ENCODE results near the gene CD247. TPM values are rescaled to one million over a fixed set of nuclear protein-coding genes. Genes with fewer than 3 reads are reported as not detected.
A peak's percentile ranks its signal among the peaks of the same experiment; 100 is the strongest.

Gene CD247
- total and polyA plus RNA-seq, 9 of the 15 experiments (the other 6 are each of a cell fraction or from before 2014, with no cell fraction given), result 0.08 to 0.42 (median 0.28) TPM; not detected in 5

DNA sequence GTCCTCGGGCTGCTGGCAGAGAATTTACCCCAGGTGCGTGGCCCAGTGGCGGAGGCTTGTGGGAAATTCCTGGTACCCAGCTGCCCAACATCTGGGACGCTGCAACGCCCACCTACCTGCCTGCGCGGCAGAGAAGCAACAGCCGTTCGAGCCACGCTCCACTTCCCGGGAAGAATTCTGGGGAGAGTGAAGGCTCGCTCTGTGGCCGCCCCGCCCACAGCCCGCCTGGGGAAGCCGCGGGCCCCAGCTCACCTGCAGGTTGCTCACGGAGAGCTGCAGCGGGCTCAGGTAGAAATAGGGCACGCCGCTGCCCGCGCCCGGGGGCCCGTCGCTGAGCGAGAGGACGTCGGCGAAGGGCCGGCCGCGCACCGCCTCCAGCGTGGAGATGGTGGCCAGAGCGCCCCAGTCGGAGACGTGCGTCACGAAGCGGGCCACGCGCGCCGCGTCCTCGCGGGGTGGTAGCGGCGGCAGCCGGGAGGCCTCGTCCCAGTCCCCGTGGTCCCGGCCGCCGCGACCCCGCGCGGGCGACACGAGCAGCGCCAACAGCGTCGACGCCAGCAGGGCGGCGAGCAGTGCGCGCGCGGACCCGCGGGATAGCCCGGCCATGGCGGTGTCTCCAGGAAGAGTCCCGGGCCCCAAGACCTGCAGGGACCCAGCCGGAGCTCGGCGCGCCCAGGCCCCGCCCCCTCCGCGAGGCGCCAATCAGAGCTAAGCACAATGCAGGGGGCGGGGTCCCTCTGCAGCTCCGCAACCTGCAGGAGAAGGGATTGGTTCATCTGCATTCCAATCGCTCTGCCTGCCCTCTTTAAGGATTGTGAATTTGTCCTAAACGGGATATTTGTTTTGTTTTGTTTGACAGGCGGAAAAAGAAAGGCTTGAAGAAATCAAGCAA is 35.1 kb upstream of the CD247 start, which contains the start of gene CREG1 (continued):
- TF ChIP-seq, protein P1, sequence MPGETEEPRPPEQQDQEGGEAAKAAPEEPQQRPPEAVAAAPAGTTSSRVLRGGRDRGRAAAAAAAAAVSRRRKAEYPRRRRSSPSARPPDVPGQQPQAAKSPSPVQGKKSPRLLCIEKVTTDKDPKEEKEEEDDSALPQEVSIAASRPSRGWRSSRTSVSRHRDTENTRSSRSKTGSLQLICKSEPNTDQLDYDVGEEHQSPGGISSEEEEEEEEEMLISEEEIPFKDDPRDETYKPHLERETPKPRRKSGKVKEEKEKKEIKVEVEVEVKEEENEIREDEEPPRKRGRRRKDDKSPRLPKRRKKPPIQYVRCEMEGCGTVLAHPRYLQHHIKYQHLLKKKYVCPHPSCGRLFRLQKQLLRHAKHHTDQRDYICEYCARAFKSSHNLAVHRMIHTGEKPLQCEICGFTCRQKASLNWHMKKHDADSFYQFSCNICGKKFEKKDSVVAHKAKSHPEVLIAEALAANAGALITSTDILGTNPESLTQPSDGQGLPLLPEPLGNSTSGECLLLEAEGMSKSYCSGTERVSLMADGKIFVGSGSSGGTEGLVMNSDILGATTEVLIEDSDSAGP (CRISPR knock-in tag; IDR thresholded peaks at IDR 0.05), result no peak
- TF ChIP-seq TCF3 (CRISPR knock-in tag; IDR thresholded peaks at IDR 0.05), result no peak
- TF ChIP-seq NFE2L1 (tag; IDR thresholded peaks at IDR 0.05; ENCODE audit: borderline replicate concordance, low read depth), result no peak
- no peak for TF ChIP-seq ZNF444 (CRISPR knock-in tag; IDR thresholded peaks at IDR 0.05)
- TF ChIP-seq, protein P2, sequence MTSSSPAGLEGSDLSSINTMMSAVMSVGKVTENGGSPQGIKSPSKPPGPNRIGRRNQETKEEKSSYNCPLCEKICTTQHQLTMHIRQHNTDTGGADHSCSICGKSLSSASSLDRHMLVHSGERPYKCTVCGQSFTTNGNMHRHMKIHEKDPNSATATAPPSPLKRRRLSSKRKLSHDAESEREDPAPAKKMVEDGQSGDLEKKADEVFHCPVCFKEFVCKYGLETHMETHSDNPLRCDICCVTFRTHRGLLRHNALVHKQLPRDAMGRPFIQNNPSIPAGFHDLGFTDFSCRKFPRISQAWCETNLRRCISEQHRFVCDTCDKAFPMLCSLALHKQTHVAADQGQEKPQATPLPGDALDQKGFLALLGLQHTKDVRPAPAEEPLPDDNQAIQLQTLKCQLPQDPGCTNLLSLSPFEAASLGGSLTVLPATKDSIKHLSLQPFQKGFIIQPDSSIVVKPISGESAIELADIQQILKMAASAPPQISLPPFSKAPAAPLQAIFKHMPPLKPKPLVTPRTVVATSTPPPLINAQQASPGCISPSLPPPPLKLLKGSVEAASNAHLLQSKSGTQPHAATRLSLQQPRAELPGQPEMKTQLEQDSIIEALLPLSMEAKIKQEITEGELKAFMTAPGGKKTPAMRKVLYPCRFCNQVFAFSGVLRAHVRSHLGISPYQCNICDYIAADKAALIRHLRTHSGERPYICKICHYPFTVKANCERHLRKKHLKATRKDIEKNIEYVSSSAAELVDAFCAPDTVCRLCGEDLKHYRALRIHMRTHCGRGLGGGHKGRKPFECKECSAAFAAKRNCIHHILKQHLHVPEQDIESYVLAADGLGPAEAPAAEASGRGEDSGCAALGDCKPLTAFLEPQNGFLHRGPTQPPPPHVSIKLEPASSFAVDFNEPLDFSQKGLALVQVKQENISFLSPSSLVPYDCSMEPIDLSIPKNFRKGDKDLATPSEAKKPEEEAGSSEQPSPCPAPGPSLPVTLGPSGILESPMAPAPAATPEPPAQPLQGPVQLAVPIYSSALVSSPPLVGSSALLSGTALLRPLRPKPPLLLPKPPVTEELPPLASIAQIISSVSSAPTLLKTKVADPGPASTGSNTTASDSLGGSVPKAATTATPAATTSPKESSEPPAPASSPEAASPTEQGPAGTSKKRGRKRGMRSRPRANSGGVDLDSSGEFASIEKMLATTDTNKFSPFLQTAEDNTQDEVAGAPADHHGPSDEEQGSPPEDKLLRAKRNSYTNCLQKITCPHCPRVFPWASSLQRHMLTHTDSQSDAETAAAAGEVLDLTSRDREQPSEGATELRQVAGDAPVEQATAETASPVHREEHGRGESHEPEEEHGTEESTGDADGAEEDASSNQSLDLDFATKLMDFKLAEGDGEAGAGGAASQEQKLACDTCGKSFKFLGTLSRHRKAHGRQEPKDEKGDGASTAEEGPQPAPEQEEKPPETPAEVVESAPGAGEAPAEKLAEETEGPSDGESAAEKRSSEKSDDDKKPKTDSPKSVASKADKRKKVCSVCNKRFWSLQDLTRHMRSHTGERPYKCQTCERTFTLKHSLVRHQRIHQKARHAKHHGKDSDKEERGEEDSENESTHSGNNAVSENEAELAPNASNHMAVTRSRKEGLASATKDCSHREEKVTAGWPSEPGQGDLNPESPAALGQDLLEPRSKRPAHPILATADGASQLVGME (CRISPR knock-in tag; IDR thresholded peaks at IDR 0.05), result peak; percentile 94
- TF ChIP-seq EHMT2 (IDR thresholded peaks at IDR 0.05), result no peak
- TF ChIP-seq THRAP3 (IDR thresholded peaks at IDR 0.05; ENCODE audit: borderline replicate concordance), result no peak
- TF ChIP-seq TAF9B (IDR thresholded peaks at IDR 0.05; ENCODE audit: partially characterized antibody), result no peak
- TF ChIP-seq XRCC5 (IDR thresholded peaks at IDR 0.05; ENCODE audit: low read depth, low read length), result no peak
- peak; percentile 62; the same call in 1 of the 2 replicates for TF ChIP-seq ZSCAN29 (IDR thresholded peaks at IDR 0.05)
- TF ChIP-seq SMC3 (conservative IDR thresholded peaks at IDR 0.05; ENCODE audit: insufficient read depth, low read depth, low read length), result 0 out of 2 replicates have a peak, but pooled peaks have one; percentile 10
- TF ChIP-seq, protein P3, sequence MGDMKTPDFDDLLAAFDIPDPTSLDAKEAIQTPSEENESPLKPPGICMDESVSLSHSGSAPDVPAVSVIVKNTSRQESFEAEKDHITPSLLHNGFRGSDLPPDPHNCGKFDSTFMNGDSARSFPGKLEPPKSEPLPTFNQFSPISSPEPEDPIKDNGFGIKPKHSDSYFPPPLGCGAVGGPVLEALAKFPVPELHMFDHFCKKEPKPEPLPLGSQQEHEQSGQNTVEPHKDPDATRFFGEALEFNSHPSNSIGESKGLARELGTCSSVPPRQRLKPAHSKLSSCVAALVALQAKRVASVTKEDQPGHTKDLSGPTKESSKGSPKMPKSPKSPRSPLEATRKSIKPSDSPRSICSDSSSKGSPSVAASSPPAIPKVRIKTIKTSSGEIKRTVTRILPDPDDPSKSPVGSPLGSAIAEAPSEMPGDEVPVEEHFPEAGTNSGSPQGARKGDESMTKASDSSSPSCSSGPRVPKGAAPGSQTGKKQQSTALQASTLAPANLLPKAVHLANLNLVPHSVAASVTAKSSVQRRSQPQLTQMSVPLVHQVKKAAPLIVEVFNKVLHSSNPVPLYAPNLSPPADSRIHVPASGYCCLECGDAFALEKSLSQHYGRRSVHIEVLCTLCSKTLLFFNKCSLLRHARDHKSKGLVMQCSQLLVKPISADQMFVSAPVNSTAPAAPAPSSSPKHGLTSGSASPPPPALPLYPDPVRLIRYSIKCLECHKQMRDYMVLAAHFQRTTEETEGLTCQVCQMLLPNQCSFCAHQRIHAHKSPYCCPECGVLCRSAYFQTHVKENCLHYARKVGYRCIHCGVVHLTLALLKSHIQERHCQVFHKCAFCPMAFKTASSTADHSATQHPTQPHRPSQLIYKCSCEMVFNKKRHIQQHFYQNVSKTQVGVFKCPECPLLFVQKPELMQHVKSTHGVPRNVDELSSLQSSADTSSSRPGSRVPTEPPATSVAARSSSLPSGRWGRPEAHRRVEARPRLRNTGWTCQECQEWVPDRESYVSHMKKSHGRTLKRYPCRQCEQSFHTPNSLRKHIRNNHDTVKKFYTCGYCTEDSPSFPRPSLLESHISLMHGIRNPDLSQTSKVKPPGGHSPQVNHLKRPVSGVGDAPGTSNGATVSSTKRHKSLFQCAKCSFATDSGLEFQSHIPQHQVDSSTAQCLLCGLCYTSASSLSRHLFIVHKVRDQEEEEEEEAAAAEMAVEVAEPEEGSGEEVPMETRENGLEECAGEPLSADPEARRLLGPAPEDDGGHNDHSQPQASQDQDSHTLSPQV (IDR thresholded peaks at IDR 0.05), result peak; percentile 91
- TF ChIP-seq NR2C2 (CRISPR knock-in tag; IDR thresholded peaks at IDR 0.05), result 0 out of 2 replicates have a peak, but pooled peaks have one; percentile 33
- TF ChIP-seq NR2C2 (tag; IDR thresholded peaks at IDR 0.05), result no peak; the same call in 1 of the 2 replicates
